Measurements from ENCODE around the gene HAUS5. TPM values are rescaled to one million over a fixed set of nuclear protein-coding genes. Genes with fewer than 3 reads are reported as not detected.

Gene HAUS5
- total and polyA plus RNA-seq, 2 donors (not counting 1 experiment from before 2014, with no cell fraction given): 32.2 to 42.8 TPM

DNA sequence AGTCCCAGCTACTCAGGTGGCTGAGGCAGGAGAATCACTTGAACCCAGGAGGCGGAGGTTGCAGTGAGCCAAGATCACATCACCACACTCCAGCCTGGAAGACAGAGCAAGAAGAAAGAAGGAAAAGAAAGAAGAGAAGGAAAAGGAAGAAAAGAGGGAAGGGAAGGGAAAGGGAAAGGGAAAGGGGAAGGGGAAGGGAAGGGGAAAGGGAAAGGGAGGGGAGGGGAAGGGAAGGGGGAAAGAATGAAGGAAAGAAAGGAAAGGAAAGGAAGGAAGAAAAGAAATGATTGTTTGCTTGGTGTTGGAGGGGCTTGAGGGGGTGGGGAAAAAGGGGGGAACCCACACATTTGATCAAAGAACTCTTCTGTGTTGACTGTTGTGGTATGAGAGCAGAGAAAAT lies 16.6 kb upstream of the HAUS5 start:
- H3K27me3 Mint-ChIP-seq: peaks cover 32% of the 10 kb centered on the region
- Histone ChIP-seq H3K9ac (ENCODE audit: low read length) (no peak overlapping the region), H3K79me2 (ENCODE audit: control insufficient read depth, insufficient read depth, low read length) (no peaks in the 10 kb centered on the region), H3K36me3 (replicated peaks in 1 of 2; ENCODE audit: control extremely low read depth in 1 of 2, control insufficient read depth in 1 of 2, extremely low read depth in 1 of 2, insufficient read depth in 2 of 2, low read length in 1 of 2) (no peaks in the 10 kb centered on the region), H3K4me3 (ENCODE audit: control extremely low read depth in 1 of 5, extremely low read depth in 1 of 5, insufficient read depth in 1 of 5, low read depth in 2 of 5, low read length in 4 of 5) (no peak overlapping the region), H3K27me3 (replicated peaks in 1 of 4; ENCODE audit: control extremely low read depth in 1 of 4, control insufficient read depth in 3 of 4, insufficient read depth in 4 of 4, low read length in 3 of 4) (peaks cover 0 to 7% (median 0%) of the 10 kb centered on the region in 4 experiments), H3K4me2 (replicated peaks; ENCODE audit: low read depth, low read length, poor library complexity, severe bottlenecking) (no peak overlapping the region), H3K27ac (ENCODE audit: low read length in 2 of 2) (no peak overlapping the region), H4K20me1 (ENCODE audit: control insufficient read depth, insufficient read depth, low read length, poor library complexity, severe bottlenecking) (no peaks in the 10 kb centered on the region), H2AFZ (ENCODE audit: insufficient read depth, low read depth, low read length, poor library complexity, severe bottlenecking) (no peak overlapping the region), H3K4me1 (ENCODE audit: control insufficient read depth in 2 of 2, insufficient read depth in 2 of 2, low read length in 2 of 2) (no peaks in the 10 kb centered on the region), H3K9me3 (ENCODE audit: control extremely low read depth in 1 of 3, control insufficient read depth in 2 of 3, insufficient read depth in 1 of 3, low read length in 2 of 3) (no peaks in the 10 kb centered on the region)
- TF ChIP-seq, protein P1, sequence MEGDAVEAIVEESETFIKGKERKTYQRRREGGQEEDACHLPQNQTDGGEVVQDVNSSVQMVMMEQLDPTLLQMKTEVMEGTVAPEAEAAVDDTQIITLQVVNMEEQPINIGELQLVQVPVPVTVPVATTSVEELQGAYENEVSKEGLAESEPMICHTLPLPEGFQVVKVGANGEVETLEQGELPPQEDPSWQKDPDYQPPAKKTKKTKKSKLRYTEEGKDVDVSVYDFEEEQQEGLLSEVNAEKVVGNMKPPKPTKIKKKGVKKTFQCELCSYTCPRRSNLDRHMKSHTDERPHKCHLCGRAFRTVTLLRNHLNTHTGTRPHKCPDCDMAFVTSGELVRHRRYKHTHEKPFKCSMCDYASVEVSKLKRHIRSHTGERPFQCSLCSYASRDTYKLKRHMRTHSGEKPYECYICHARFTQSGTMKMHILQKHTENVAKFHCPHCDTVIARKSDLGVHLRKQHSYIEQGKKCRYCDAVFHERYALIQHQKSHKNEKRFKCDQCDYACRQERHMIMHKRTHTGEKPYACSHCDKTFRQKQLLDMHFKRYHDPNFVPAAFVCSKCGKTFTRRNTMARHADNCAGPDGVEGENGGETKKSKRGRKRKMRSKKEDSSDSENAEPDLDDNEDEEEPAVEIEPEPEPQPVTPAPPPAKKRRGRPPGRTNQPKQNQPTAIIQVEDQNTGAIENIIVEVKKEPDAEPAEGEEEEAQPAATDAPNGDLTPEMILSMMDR (IDR thresholded peaks at IDR 0.05): no peak
- no peak for TF ChIP-seq EZH2 (IDR thresholded peaks at IDR 0.05; ENCODE audit: borderline replicate concordance, insufficient read depth, low read depth, low read length, poor library complexity, severe bottlenecking)
- no peak overlapping the region for H3K27ac Mint-ChIP-seq
- no peak overlapping the region for H3K4me3 Mint-ChIP-seq
- ATAC-seq (ENCODE audit: low read depth) (no peak), DNase-seq (no peak)
- no peaks in the 10 kb centered on the region for H3K4me1 Mint-ChIP-seq
- intact Hi-C loops (cut with micrococcal nuclease): no loop called here
- no CpG with 5 or more reads among the region's 1 CpG for WGBS (ENCODE audit: insufficient coverage)
- POLR2A ChIA-PET: no interaction called here
- H3K9me3 Mint-ChIP-seq (ENCODE audit: insufficient read depth): no peaks in the 10 kb centered on the region
- CTCF ChIA-PET: no interaction called here

GRCh38 chr19:35596366-35596999 lies 16.1 kb upstream of the HAUS5 start:
- Histone ChIP-seq H3K4me3 (ENCODE audit: control extremely low read depth in 1 of 5, extremely low read depth in 1 of 5, insufficient read depth in 1 of 5, low read depth in 2 of 5, low read length in 4 of 5) (no peak overlapping the region), H3K27ac (ENCODE audit: low read length in 2 of 2) (no peak overlapping the region), H2AFZ (ENCODE audit: insufficient read depth, low read depth, low read length, poor library complexity, severe bottlenecking) (no peak overlapping the region), H3K79me2 (ENCODE audit: control insufficient read depth, insufficient read depth, low read length) (no peaks in the 10 kb centered on the region), H3K9ac (ENCODE audit: low read length) (no peak overlapping the region), H3K36me3 (replicated peaks in 1 of 2; ENCODE audit: control extremely low read depth in 1 of 2, control insufficient read depth in 1 of 2, extremely low read depth in 1 of 2, insufficient read depth in 2 of 2, low read length in 1 of 2) (no peaks in the 10 kb centered on the region), H3K27me3 (replicated peaks in 1 of 4; ENCODE audit: control extremely low read depth in 1 of 4, control insufficient read depth in 3 of 4, insufficient read depth in 4 of 4, low read length in 3 of 4) (peaks cover 0 to 7% (median 0%) of the 10 kb centered on the region in 4 experiments), H3K9me3 (ENCODE audit: control extremely low read depth in 1 of 3, control insufficient read depth in 2 of 3, insufficient read depth in 1 of 3, low read length in 2 of 3) (no peaks in the 10 kb centered on the region), H3K4me2 (replicated peaks; ENCODE audit: low read depth, low read length, poor library complexity, severe bottlenecking) (no peak overlapping the region), H4K20me1 (ENCODE audit: control insufficient read depth, insufficient read depth, low read length, poor library complexity, severe bottlenecking) (no peaks in the 10 kb centered on the region), H3K4me1 (ENCODE audit: control insufficient read depth in 2 of 2, insufficient read depth in 2 of 2, low read length in 2 of 2) (no peaks in the 10 kb centered on the region)
- WGBS (ENCODE audit: insufficient coverage): 48% methylated on average over 4 of the region's 4 CpGs
- no peak overlapping the region for H3K4me3 Mint-ChIP-seq
- ATAC-seq (ENCODE audit: low read depth) (no peak), DNase-seq (no peak)
- H3K9me3 Mint-ChIP-seq (ENCODE audit: insufficient read depth): no peaks in the 10 kb centered on the region
- ChIA-PET POLR2A (no interaction called here), CTCF (interaction anchor here (1.2 kb wide), 1 partner anchor 87 kb away, joined by 4 read pairs; no protein-coding TSS in a partner anchor)
- no peaks in the 10 kb centered on the region for H3K4me1 Mint-ChIP-seq
- no peak overlapping the region for H3K27ac Mint-ChIP-seq
- H3K27me3 Mint-ChIP-seq: peaks cover 32% of the 10 kb centered on the region
- TF ChIP-seq, protein P1 (IDR thresholded peaks at IDR 0.05): no peak
- no peak for TF ChIP-seq EZH2 (IDR thresholded peaks at IDR 0.05; ENCODE audit: borderline replicate concordance, insufficient read depth, low read depth, low read length, poor library complexity, severe bottlenecking)
- intact Hi-C loops (cut with micrococcal nuclease): no loop called here

Data from B cell (primary cell).